Uterus (tissue), 4 donors: ENCODE measurements around the gene SCN2A. TPM values are rescaled to one million over a fixed set of nuclear protein-coding genes. Genes with fewer than 3 reads are reported as not detected.
A peak's percentile ranks its signal among the peaks of the same experiment; 100 is the strongest.

ENCODE experiments used
- DNase-seq, 2 donors: peaks; one replicate each; pipeline ENCODE4 v3.0.0-alpha.2; 2019 to 2020
- H3K27ac ChIP-seq, 2 donors: fragments of 200-600 bp; sonication (generic); 1 replicate in 1 of 2; 2 replicates in 1 of 2; pipeline ENCODE4 v1.5.1; 2016 to 2018
- H3K27me3 ChIP-seq, 2 donors: fragments of 200-600 bp; sonication (generic); one replicate each; pipeline ENCODE4 v1.5.1; 2018 to 2019; ENCODE audit warnings: control low read depth in 1 of 2
- H3K36me3 ChIP-seq, 2 donors: fragments of 200-600 bp; sonication (generic); one replicate each; pipeline ENCODE4 v1.5.1; 2019; ENCODE audit warnings: control low read depth in 1 of 2
- H3K4me1 ChIP-seq, 2 donors: fragments of 200-600 bp; sonication (generic); one replicate each; pipeline ENCODE4 v1.5.1; 2018 to 2019; ENCODE audit warnings: control low read depth in 1 of 2
- H3K4me3 ChIP-seq, 2 donors: fragments of 200-600 bp; sonication (generic); 1 replicate in 1 of 2; 2 replicates in 1 of 2; pipeline ENCODE4 v1.5.1; 2018 to 2019; ENCODE audit warnings: mild to moderate bottlenecking in 1 of 2
- H3K9me3 ChIP-seq, 2 donors: fragments of 200-600 bp; sonication (generic); one replicate each; pipeline ENCODE4 v1.5.1; 2019; ENCODE audit warnings: control low read depth in 1 of 2
- CTCF ChIP-seq, 4 experiments: fragments of 200-600 bp in 2 of 4; fragments of 450-650 bp in 2 of 4; sonication (generic) in 2 of 4; IDR thresholded peaks; one replicate each; pipeline ENCODE4 v1.5.1; 2016 to 2019; ENCODE audit warnings: antibody characterized with exemption in 4 of 4, mild to moderate bottlenecking in 2 of 4, moderate library complexity in 1 of 4
- POLR2A ChIP-seq, 2 donors: fragments of 450-650 bp; IDR thresholded peaks; one replicate each; pipeline ENCODE4 v1.6.1; 2016; ENCODE audit warnings: antibody characterized with exemption in 2 of 2, mild to moderate bottlenecking in 1 of 2, moderate library complexity in 1 of 2
- intact Hi-C: fragments of 100-400 bp; cut with DNase I; formaldehyde crosslinking; loops from one replicate; pipeline ENCODE4 v1.15.1; 2023; ENCODE audit warnings: low total_unique reads
- total RNA-seq, 4 donors: library from RNA; depleted of rRNA in 3 of 4; stranded (reverse); fragments of >200 nt in 3 of 4; gene quantifications; one replicate each; pipeline versions ENCODE4 v1.1.0 to v1.2.4, GENCODE V29; 2014 to 2023
- donor health status: DM: yes; HTN: yes; CAD: no.

Gene SCN2A
- total RNA-seq, 4 donors from 2014 or later = 0.26 to 15.8 (median 1.0) TPM

- Histone ChIP-seq H3K4me3 (no peak overlapping the region), H3K27ac (no peak overlapping the region), H3K4me1 (no peaks in the 10 kb centered on the region), H3K9me3 (no peaks in the 10 kb centered on the region), H3K27me3 (no peaks in the 10 kb centered on the region), H3K36me3 (no peaks in the 10 kb centered on the region)
- TF ChIP-seq CTCF (IDR thresholded peaks at IDR 0.05) = no peak
- TF ChIP-seq POLR2A (IDR thresholded peaks at IDR 0.05) = no peak
- intact Hi-C loops = no loop called here
- DNase-seq = no peak
Measured at GRCh38 chr2:165432234-165432966, 193.2 kb downstream of the SCN2A start.

GRCh38 chr2:165434865-165435496 lies 195.8 kb downstream of the SCN2A start:
- DNase-seq = no peak
- Histone ChIP-seq H3K9me3 (no peaks in the 10 kb centered on the region), H3K4me1 (no peaks in the 10 kb centered on the region), H3K4me3 (no peak overlapping the region), H3K27me3 (no peaks in the 10 kb centered on the region), H3K36me3 (no peaks in the 10 kb centered on the region), H3K27ac (no peak overlapping the region)
- intact Hi-C loops = no loop called here
- TF ChIP-seq CTCF (IDR thresholded peaks at IDR 0.05) = no peak
- no peak for TF ChIP-seq POLR2A (IDR thresholded peaks at IDR 0.05)

GRCh38 chr2:165435611-165436010 lies 196.4 kb downstream of the SCN2A start:
- TF ChIP-seq CTCF (IDR thresholded peaks at IDR 0.05) (no peak), POLR2A (IDR thresholded peaks at IDR 0.05) (no peak)
- H3K27me3 ChIP-seq = no peaks in the 10 kb centered on the region
- intact Hi-C loops = no loop called here
- no peak overlapping the region for H3K27ac ChIP-seq
- no peak for DNase-seq
- H3K9me3 ChIP-seq = no peaks in the 10 kb centered on the region
- H3K4me3 ChIP-seq = no peak overlapping the region
- no peaks in the 10 kb centered on the region for H3K4me1 ChIP-seq
- H3K36me3 ChIP-seq = no peaks in the 10 kb centered on the region

DNA sequence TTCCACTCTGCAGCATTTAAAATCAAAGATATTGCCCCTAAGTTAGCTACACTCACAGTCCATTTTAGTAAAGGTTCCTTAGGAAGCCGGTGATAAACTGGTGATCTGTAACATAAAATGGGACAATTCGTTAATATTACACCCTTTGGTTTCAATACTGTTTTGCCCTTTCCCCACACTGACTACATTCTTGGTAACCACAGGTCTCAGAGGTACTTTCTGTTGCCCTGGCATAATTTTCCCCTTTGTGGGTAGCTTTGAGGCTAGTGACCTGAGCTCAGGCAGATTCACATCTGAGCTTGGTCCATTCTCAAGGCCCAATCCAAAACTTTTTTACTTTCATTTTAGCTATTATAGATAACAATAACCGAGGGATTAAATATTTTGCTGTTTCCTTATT lies 197.3 kb downstream of the SCN2A start:
- Histone ChIP-seq H3K27ac (no peak overlapping the region), H3K4me3 (no peak overlapping the region), H3K4me1 (no peaks in the 10 kb centered on the region), H3K36me3 (no peaks in the 10 kb centered on the region), H3K9me3 (no peaks in the 10 kb centered on the region), H3K27me3 (no peaks in the 10 kb centered on the region)
- DNase-seq = no peak
- no peak for TF ChIP-seq CTCF (IDR thresholded peaks at IDR 0.05)
- no peak for TF ChIP-seq POLR2A (IDR thresholded peaks at IDR 0.05)
- intact Hi-C loops = no loop called here

DNA sequence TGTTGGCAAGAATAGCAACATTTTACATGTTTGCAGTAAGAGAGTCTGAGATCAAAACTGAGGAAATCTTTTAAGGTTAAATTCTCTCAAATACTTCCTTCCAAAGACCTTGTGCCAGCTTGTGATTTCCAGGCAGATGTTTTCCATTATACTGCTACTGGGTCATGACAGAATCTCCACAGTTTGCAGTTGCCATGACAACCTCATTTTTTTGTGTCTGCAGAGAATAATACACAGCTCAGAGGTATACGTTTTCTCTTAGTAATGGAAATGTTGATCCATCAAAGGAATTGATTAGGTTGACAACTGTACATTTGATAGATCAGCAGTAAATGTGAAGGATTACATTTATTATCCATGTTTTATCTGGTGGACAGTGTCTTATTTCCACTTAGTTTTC lies 201.2 kb downstream of the SCN2A start:
- H3K27ac ChIP-seq = peak overlapping the region; percentile 1 to 13
- H3K4me1 ChIP-seq = no peaks in the 10 kb centered on the region
- H3K36me3 ChIP-seq = no peaks in the 10 kb centered on the region
- intact Hi-C loops = no loop called here
- DNase-seq = no peak
- no peak overlapping the region for H3K4me3 ChIP-seq
- no peak for TF ChIP-seq CTCF (IDR thresholded peaks at IDR 0.05)
- TF ChIP-seq POLR2A (IDR thresholded peaks at IDR 0.05) = no peak
- no peaks in the 10 kb centered on the region for H3K9me3 ChIP-seq
- no peaks in the 10 kb centered on the region for H3K27me3 ChIP-seq
